AG10803 (cell line): ENCODE measurements around the gene OPN1SW.

Experiments used
- DNase-seq: peaks from one replicate; pipeline ENCODE4 v3.0.0; 2010; ENCODE audit warnings: low read depth
- H3K4me3 ChIP-seq: 2 replicates; pipeline ENCODE4 v1.5.1; 2011; ENCODE audit warnings: mild to moderate bottlenecking, low read length, control low read depth
- TF ChIP-seq, protein P1 (sequence below): conservative IDR thresholded peaks from 2 replicates; pipeline ENCODE4 v1.5.1; 2011; ENCODE audit warnings: mild to moderate bottlenecking, low read length, control low read depth, inconsistent platforms

The OPN1SW gene

DNA sequence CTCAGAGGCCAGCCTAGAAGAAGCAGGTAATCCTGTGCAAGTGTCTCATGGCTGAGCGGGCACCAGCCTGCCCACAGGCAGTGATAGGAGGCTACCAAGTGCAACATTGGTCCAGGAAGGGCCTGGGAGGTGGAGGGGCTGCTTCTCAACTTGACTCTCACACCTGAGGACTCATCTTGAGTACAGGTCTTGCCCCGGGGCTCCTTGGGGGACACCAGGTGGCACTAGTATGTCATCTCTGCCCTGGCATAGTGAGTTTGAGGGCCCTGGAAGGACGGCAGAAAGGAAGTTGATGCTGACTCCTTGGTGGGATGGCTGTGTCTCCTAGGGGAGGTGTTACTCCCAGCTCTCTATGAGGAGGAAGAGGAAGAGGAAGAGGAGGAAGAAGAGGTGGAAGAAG, 18.4 kb upstream of the OPN1SW start:
- TF ChIP-seq, protein P1, sequence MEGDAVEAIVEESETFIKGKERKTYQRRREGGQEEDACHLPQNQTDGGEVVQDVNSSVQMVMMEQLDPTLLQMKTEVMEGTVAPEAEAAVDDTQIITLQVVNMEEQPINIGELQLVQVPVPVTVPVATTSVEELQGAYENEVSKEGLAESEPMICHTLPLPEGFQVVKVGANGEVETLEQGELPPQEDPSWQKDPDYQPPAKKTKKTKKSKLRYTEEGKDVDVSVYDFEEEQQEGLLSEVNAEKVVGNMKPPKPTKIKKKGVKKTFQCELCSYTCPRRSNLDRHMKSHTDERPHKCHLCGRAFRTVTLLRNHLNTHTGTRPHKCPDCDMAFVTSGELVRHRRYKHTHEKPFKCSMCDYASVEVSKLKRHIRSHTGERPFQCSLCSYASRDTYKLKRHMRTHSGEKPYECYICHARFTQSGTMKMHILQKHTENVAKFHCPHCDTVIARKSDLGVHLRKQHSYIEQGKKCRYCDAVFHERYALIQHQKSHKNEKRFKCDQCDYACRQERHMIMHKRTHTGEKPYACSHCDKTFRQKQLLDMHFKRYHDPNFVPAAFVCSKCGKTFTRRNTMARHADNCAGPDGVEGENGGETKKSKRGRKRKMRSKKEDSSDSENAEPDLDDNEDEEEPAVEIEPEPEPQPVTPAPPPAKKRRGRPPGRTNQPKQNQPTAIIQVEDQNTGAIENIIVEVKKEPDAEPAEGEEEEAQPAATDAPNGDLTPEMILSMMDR, result no peak
- DNase-seq, result no peak

GRCh38 chr7:128793181-128793547, 17.6 kb upstream of the OPN1SW start:
- DNase-seq, result no peak
- H3K4me3 ChIP-seq, result no peak overlapping the region
- TF ChIP-seq, protein P1, result no peak

More for the DNA sequence above, 18.4 kb upstream of the OPN1SW start:
- no peak overlapping the region for H3K4me3 ChIP-seq

GRCh38 chr7:128792471-128793180, 17.0 kb upstream of the OPN1SW start:
- peak overlapping the region; percentile 78 for H3K4me3 ChIP-seq
- no peak for DNase-seq
- TF ChIP-seq, protein P1, result no peak

DNA sequence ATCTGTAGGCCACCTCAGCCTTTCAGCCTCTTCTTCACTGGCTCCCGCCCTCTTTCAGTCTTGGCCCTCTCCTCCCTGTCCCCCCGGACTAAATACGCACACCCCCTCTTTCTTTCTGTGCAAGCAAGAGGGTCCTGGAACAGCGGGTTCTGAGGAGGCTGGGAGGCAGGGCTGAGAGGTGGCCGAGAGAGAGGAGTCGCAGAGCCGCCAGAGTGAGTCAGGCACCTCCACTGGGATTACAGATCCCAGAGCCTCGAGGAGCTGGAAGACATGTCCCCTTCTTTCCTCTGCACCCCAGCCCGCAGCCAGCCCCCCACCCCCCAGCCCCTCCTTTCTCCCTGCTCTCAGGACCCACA, 16.4 kb upstream of the OPN1SW start:
- H3K4me3 ChIP-seq, result peak overlapping the region; percentile 78
- no peak for DNase-seq
- TF ChIP-seq, protein P1, result no peak

DNA sequence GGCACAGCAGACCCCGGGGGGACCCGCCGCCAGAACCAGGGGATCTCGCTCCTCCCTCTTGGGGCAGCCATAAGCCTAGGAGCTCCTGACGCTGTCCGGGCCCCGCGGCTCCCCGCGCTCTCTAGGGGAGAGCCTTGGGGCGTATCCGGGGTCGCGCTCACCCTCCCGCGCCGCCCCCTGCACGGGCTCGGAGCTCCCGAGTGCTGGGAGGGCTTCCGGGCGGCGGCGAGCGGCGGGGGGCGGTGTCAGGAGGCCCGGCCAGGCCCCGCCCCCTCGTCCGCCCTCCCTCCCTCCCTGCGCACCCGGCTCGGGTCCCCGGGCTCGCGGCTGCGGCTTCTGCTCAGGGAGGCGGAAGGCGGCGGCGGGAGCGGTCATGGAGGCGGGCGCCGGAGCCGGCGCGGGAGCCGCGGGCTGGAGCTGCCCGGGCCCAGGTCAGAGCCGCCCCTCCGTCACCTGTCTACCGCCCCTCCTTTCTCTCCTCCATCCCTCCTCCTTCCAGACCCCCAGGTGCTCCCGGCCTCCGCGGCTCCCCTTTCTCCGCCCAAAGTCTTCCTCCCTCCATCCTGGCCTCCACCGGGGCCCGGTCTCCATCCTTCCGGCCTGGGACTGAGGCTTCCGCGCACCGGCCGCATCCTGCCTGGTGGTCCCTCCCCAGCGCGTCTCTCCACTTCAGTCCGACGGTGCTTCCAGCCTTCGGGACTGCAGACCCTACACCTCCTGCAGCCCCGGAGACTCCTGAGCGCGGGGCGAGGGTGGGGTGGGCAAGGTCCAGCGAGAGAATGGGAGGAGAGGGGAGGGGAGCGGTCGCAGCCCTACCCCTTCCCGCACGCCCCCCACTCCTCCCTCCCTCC, 15.8 kb upstream of the OPN1SW start, which contains the start of gene CCDC136:
CCDC136 (plus strand) TSS at position 848 of the 851 bp plus-strand sequence. CDS start 444 bp downstream, outside the sequence.
- TF ChIP-seq, protein P1, result no peak
- peak within 1 kb of the TSS; percentile 78 for H3K4me3 ChIP-seq
- DNase-seq, result peak; percentile 52

GRCh38 chr7:128790315-128791041, 14.9 kb upstream of the OPN1SW start:
- DNase-seq, result no peak
- H3K4me3 ChIP-seq, result peak overlapping the region; percentile 78
- TF ChIP-seq, protein P1, result no peak
